Amniotic epithelial cell (primary cell): Measurements from ENCODE around the gene MACF1.
A peak's percentile ranks its signal among the peaks of the same experiment; 100 is the strongest.
"Not testable (repeated sequence)": the region's sequence is repeated elsewhere in the genome, so short reads cannot be mapped to it uniquely, and the experiment has no call there.

Experiments
- DNase-seq: peaks from one replicate; pipeline ENCODE4 v3.0.0-alpha.2; 2010; ENCODE audit warnings: low read depth

MACF1 gene

DNA sequence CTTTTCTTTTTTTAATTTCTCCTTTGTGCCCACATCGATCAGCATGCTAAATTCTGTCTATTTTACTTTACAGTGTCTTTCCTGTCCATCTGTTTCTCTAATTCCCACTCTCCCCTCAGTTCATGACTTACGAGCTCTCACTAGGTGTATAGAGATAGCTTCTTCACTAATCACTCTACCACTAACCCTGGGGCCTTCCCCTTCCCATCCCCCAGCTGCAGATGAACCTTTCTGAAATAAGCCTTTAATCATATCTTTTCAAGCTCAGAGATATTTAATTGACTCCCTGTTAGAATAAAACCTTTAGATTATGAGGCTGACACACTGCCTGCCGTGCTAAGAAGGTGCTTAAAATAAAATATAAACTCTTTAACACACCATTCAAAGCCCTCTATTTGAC is 220.7 kb downstream of the MACF1 start:
- no peak for DNase-seq

DNA sequence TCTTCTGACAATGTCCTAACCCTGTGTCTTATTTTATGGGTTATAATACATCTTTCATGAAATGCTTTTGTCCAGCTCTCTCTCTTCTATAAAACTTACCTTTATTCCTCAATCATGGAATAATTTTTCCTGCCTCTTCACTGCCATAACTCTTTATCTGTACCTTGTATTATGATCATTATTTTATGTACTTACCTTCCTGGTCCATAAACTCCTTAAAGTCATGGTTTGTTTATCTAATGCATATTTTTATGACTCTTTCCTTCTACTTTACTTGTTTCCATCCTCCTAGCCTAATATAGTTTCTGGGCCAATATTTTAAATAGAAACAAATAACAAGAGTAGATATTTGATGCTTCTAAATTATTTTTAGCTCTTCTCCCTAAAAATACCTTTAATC is 221.1 kb downstream of the MACF1 start:
- no peak for DNase-seq

DNA sequence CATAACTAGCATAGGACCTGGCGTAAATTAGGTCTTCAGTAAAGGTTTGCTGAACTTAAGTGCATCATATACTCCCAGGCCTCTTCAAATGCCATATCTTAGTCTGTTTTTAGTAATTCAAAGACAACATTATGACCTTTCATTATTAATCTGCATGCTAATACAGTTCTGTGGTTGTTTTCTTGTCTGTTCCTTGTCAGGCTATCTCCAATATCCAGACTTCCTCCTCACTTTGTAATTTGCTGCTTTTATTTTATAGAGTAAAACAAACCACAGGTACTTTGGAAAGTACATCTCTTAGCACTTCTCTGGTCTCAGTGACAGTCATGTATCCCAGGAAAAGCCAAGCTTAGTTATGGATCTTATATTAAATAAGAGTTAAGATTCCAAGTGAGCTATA is 221.9 kb downstream of the MACF1 start:
- DNase-seq, result no peak

GRCh38 chr1:39427374-39427773 is 222.9 kb downstream of the MACF1 start:
- no peak for DNase-seq

DNA sequence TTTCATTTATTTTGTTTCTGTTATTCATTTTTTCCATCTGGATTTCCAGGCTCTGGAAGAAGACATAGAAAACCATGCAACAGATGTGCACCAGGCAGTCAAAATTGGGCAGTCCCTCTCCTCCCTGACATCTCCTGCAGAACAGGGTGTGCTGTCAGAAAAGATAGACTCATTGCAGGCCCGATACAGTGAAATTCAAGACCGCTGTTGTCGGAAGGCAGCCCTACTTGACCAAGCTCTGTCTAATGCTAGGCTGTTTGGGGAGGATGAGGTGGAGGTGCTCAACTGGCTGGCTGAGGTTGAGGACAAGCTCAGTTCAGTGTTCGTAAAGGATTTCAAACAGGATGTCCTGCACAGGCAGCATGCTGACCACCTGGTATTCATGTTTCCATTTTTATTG is 223.4 kb downstream of the MACF1 start:
- DNase-seq, result no peak

- DNase-seq, result peak; percentile 36
These were observed 227.4 kb downstream of the MACF1 start for GRCh38 chr1:39431927-39432326.

GRCh38 chr1:39434797-39435395 is 230.4 kb downstream of the MACF1 start:
- peak; percentile 54 for DNase-seq

DNA sequence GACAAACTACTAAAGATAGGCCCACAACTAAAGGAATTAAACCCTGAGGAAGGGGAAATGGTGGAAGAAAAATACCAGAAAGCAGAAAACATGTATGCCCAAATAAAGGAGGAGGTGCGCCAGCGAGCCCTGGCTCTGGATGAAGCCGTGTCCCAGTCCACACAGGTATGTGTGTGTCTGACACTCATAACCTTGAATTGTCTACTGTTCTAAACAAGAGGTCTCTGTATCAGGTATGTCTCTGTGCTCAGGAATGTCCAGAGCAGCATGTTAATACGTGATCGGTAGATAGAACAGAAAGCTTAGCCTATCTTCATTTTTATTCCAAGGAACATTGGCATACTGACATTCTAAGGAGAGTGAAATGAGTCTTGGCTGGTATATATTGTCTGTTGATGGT is 231.1 kb downstream of the MACF1 start:
- DNase-seq, result no peak

DNA sequence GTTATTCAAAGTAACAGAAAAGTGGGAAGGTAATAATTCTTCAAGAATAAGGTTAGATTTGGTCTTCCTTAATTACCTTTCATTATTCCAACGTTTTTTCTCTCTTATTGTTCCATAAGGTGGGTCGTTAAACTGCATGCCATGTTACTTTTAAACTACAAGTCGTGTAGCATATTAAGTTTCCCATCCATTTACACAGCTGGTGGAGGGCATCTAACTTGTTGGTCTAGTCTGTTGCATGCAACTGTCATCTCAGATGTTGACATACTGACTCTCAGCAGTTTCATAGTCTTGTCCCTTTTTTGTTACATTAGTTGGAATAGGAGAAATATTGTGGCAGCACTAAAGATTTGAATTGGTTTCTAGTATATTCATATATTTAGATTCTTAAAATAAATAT is 232.3 kb downstream of the MACF1 start:
- DNase-seq, result no peak

DNA sequence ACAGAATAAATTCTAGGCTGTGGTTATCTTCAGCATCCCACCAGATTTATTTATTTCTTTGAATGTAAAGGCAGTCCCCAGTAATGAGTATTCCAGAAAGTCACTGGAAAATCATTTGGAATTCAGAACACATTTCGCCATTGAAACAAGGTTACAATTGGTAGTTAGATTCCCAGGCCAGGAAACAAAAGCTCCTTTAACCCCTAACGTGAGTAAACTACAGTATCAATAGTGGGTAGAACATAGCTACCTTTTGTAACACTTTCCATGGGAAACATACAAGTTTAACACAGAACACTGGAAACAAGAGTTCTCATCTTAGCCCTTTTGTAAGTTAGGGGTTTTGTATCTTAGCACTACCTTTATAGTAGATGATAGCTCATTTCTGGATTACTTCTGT is 233.5 kb downstream of the MACF1 start:
- DNase-seq, result no peak

- DNase-seq, result no peak
These were observed 236.4 kb downstream of the MACF1 start for GRCh38 chr1:39440856-39441255.

GRCh38 chr1:39441797-39442196 is 237.3 kb downstream of the MACF1 start:
- no peak for DNase-seq

DNA sequence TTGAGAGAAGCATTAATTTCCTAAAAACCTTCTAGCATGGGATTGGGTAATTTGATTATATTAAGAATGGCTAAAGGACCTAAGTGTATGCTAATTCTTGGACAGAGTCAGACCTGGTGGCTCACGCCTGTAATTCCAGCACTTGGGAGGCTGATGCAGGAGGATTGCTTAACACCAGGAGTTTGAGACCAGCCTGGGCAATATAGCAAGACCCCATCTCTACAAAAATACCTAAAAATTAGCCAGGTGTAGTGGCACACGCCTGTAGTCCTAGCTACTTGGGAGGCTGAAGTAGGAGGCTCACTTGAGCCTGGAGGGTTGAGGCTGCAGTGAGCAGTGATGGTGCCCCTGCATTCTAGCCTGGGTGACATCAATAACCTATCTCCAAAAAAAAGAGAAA is 241.1 kb downstream of the MACF1 start:
- DNase-seq, result no peak

DNA sequence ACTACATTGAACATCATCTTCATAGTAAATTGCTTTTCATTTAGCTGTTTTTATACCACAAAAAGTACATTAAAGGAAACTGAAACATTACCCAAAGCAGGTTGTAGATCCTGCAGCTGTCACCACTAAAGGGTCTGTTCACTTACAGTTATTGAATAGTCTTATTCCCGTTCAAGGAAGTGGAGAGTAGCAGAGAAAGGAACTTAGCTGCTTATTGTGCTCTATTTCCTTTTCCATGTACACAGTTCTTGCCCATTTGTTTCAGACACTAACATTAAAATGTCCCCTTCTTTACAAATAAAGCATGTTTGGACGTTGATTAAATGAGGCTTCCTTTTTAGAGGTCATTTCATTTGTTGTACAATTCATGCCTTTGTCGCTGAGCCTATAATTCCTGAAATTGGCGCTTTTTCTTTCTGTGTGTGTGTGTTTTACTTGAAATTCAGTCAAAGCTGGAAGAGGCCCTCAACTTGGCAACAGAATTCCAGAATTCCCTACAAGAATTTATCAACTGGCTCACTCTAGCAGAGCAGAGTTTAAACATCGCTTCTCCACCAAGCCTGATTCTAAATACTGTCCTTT is 242.6 kb downstream of the MACF1 start:
- no peak for DNase-seq

DNA sequence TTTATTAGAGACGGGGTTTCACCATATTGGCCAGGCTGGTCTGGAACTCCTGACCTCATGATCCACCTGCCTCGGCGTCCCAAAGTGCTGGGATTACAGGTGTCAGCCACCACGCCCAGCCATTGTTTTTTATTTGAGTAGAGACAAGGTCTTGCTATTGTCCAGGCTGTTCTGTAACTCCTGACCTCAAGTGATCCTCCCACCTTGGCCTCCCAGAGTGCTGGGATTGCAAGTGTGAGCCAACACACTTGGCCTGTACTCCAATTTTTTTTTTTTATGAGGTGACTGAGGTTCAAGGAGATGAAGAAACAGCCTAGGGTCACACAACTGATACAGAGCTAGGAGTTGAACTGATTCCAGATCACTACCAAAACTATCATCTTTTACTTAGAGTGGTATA is 245.5 kb downstream of the MACF1 start:
- DNase-seq, result peak; percentile 67

GRCh38 chr1:39450956-39451606 is 246.6 kb downstream of the MACF1 start:
- DNase-seq, result peak; percentile 94

DNA sequence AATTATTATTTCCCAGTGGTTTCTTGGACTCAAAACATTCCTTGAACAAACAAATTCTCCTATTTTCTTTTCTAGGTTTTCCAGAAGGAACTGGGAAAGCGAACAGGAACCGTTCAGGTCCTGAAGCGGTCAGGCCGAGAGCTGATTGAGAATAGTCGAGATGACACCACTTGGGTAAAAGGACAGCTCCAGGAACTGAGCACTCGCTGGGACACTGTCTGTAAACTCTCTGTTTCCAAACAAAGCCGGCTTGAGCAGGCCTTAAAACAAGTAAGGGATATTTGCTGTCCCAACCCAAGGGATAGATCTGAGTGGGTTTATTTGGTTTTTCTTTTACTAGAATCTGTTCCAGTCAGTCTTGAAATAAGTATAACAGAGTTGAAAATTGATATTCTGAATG is 247.6 kb downstream of the MACF1 start:
- DNase-seq, result no peak

GRCh38 chr1:39452540-39452939 is 248.0 kb downstream of the MACF1 start:
- DNase-seq, result no peak

- DNase-seq, result peak; percentile 88
These were observed 249.1 kb downstream of the MACF1 start for GRCh38 chr1:39453603-39454002.

DNA sequence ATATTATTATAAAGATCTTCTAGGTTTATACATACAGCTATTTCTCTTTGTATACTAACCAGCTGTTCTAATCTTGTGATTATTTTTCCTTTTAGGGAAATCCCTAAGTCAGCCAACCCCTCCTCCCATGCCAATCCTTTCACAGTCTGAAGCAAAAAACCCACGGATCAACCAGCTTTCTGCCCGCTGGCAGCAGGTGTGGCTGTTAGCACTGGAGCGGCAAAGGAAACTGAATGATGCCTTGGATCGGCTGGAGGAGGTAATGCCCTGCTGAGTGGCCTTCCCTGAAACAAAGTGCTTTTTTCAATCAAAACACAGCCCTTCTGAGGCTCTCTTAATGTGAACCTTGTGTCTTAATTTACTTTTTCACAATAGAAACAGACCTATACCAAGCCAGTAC is 254.5 kb downstream of the MACF1 start:
- no peak for DNase-seq

- DNase-seq, result peak; percentile 28
These were observed 257.6 kb downstream of the MACF1 start for GRCh38 chr1:39462074-39462473.

- no peak for DNase-seq
These were observed 262.1 kb downstream of the MACF1 start for GRCh38 chr1:39466413-39467107.

- not testable (repeated sequence) for DNase-seq
These were observed 262.7 kb downstream of the MACF1 start for GRCh38 chr1:39467108-39467720.
